DND-41 (cell line): ENCODE measurements around the gene FUOM.

Experiments used
- EZH2 ChIP-seq: IDR thresholded peaks from 3 replicates; pipeline ENCODE4 v1.6.1; 2012; ENCODE audit warnings: borderline replicate concordance, low read depth, mild to moderate bottlenecking, moderate library complexity, low read length, inconsistent platforms; ENCODE audit not compliant: severe bottlenecking
- TF ChIP-seq, protein P1 (sequence below): IDR thresholded peaks from 2 replicates; pipeline ENCODE4 v1.5.1; 2012; ENCODE audit warnings: borderline replicate concordance, low read length, moderate library complexity, mild to moderate bottlenecking; ENCODE audit not compliant: poor library complexity, severe bottlenecking; ENCODE audit errors: extremely low read depth

DNA sequence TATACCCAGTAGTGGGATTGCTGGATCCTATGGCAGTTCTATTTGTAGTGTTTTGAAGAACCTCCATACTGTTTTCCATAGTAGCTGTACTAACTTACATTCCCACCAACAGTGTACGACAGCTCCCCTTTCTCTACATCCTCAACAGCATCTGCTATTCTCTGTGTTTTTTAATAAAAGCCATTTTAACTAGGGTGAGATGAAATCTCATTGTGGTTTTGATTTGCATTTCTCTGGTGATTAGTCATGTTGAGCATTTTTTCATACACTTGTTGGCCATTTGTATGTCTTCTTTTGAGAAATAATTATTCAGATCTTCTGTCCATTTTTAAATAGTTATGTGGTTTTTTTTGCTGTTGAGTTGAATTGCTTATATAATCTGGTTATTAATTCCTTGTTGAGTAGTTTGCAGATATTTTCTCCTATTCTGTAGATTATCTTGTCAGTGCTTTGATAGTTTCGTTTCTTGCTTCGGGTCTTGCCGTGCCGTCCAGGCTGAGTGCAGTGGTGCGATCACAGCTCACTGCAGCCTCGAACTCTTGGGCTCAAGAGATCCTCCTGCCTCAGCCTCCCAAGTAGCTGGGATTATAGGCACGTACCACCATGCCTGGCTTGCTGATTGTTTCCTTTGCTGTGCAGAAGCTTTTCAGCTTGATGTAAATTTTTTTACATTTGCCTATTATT lies 48.2 kb upstream of the FUOM start:
- TF ChIP-seq, protein P1, sequence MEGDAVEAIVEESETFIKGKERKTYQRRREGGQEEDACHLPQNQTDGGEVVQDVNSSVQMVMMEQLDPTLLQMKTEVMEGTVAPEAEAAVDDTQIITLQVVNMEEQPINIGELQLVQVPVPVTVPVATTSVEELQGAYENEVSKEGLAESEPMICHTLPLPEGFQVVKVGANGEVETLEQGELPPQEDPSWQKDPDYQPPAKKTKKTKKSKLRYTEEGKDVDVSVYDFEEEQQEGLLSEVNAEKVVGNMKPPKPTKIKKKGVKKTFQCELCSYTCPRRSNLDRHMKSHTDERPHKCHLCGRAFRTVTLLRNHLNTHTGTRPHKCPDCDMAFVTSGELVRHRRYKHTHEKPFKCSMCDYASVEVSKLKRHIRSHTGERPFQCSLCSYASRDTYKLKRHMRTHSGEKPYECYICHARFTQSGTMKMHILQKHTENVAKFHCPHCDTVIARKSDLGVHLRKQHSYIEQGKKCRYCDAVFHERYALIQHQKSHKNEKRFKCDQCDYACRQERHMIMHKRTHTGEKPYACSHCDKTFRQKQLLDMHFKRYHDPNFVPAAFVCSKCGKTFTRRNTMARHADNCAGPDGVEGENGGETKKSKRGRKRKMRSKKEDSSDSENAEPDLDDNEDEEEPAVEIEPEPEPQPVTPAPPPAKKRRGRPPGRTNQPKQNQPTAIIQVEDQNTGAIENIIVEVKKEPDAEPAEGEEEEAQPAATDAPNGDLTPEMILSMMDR: no peak
- TF ChIP-seq EZH2: no peak
